Osteocyte (in vitro differentiated cells): ENCODE results near the gene CD83. TPM values are rescaled to one million over a fixed set of nuclear protein-coding genes. Genes with fewer than 3 reads are reported as not detected.

ENCODE experiments used
- DNase-seq: peaks from one replicate; pipeline ENCODE4 v3.0.0; 2021; ENCODE audit warnings: mixed read lengths; ENCODE audit not compliant: unreplicated experiment; ENCODE audit errors: extremely low spot score
- H3K27ac Mint-ChIP-seq: one replicate; pipeline ENCODE4 v1.8.0; 2021; ENCODE audit warnings: mild to moderate bottlenecking, mixed read lengths; ENCODE audit not compliant: unreplicated experiment
- H3K27me3 Mint-ChIP-seq: one replicate; pipeline ENCODE4 v1.8.0; 2021; ENCODE audit warnings: mixed read lengths; ENCODE audit not compliant: unreplicated experiment
- H3K36me3 Mint-ChIP-seq: one replicate; pipeline ENCODE4 v1.8.0; 2021; ENCODE audit warnings: mixed read lengths; ENCODE audit not compliant: unreplicated experiment
- H3K4me1 Mint-ChIP-seq: one replicate; pipeline ENCODE4 v1.8.0; 2021; ENCODE audit warnings: mixed read lengths; ENCODE audit not compliant: unreplicated experiment
- H3K4me3 Mint-ChIP-seq: one replicate; pipeline ENCODE4 v1.8.0; 2021; ENCODE audit warnings: mild to moderate bottlenecking, moderate library complexity, mixed read lengths; ENCODE audit not compliant: unreplicated experiment
- H3K9me3 Mint-ChIP-seq: one replicate; pipeline ENCODE4 v1.8.0; 2021; ENCODE audit warnings: mixed read lengths; ENCODE audit not compliant: unreplicated experiment
- CTCF ChIP-seq: fragments of 200-600 bp; sonication (generic); IDR thresholded peaks from 2 replicates; pipeline ENCODE4 v1.5.0; 2021; ENCODE audit warnings: antibody characterized with exemption, mild to moderate bottlenecking, moderate library complexity
- total RNA-seq: library from RNA; stranded (reverse); gene quantifications from 2 replicates; pipeline ENCODE4 v1.2.1, GENCODE V29; 2021

Gene CD83
- total RNA-seq, 1 donor from 2014 or later, result 1.4 TPM

- TF ChIP-seq CTCF, result no peak
- H3K36me3 Mint-ChIP-seq, result no peaks in the 10 kb centered on the region
- DNase-seq, result no peak
- peaks cover 5% of the 10 kb centered on the region for H3K4me1 Mint-ChIP-seq
- H3K27ac Mint-ChIP-seq, result no peak overlapping the region
- H3K4me3 Mint-ChIP-seq, result no peak overlapping the region
- H3K27me3 Mint-ChIP-seq, result peaks cover 15% of the 10 kb centered on the region
- H3K9me3 Mint-ChIP-seq, result no peaks in the 10 kb centered on the region
Observed at GRCh38 chr6:14083751-14084150, 33.8 kb upstream of the CD83 start.

- DNase-seq, result peak; percentile 68
- no peak overlapping the region for H3K4me3 Mint-ChIP-seq
- H3K36me3 Mint-ChIP-seq, result no peaks in the 10 kb centered on the region
- no peak for TF ChIP-seq CTCF
- no peaks in the 10 kb centered on the region for H3K9me3 Mint-ChIP-seq
- H3K27ac Mint-ChIP-seq, result no peak overlapping the region
- peaks cover 7% of the 10 kb centered on the region for H3K4me1 Mint-ChIP-seq
- peaks cover 17% of the 10 kb centered on the region for H3K27me3 Mint-ChIP-seq
Observed at GRCh38 chr6:14084388-14084787, 33.2 kb upstream of the CD83 start.

- Mint-ChIP-seq H3K27ac (no peak overlapping the region), H3K27me3 (peaks cover 17% of the 10 kb centered on the region), H3K9me3 (no peaks in the 10 kb centered on the region), H3K4me1 (peaks cover 7% of the 10 kb centered on the region), H3K36me3 (no peaks in the 10 kb centered on the region), H3K4me3 (no peak overlapping the region)
- DNase-seq, result peak; percentile 57
- TF ChIP-seq CTCF, result no peak
Observed at GRCh38 chr6:14085176-14085787, 32.3 kb upstream of the CD83 start.

- Mint-ChIP-seq H3K27ac (no peak overlapping the region), H3K27me3 (peaks cover 17% of the 10 kb centered on the region), H3K4me3 (no peak overlapping the region), H3K36me3 (no peaks in the 10 kb centered on the region), H3K4me1 (peaks cover 7% of the 10 kb centered on the region), H3K9me3 (no peaks in the 10 kb centered on the region)
- no peak for DNase-seq
- no peak for TF ChIP-seq CTCF
Observed at GRCh38 chr6:14086701-14087100, 30.9 kb upstream of the CD83 start.

- TF ChIP-seq CTCF, result no peak
- no peak for DNase-seq
- Mint-ChIP-seq H3K36me3 (no peaks in the 10 kb centered on the region), H3K9me3 (no peaks in the 10 kb centered on the region), H3K27me3 (peaks cover 17% of the 10 kb centered on the region), H3K4me1 (peaks cover 14% of the 10 kb centered on the region), H3K4me3 (no peak overlapping the region), H3K27ac (no peak overlapping the region)
Observed at GRCh38 chr6:14088600-14089192, 28.9 kb upstream of the CD83 start.
